Lower leg skin (tissue), 3 donors: ENCODE data around the gene EML5.

Experiments used
- CTCF ChIP-seq, 3 donors: fragments of 450-650 bp; IDR thresholded peaks; one replicate each; pipeline ENCODE4 v1.5.1; 2016; ENCODE audit warnings: antibody characterized with exemption in 3 of 3, mild to moderate bottlenecking in 3 of 3, moderate library complexity in 2 of 3
- POLR2A ChIP-seq, 2 donors: fragments of 450-650 bp; IDR thresholded peaks; one replicate each; pipeline ENCODE4 v1.6.1; 2016 to 2017; ENCODE audit warnings: antibody characterized with exemption in 2 of 2, mild to moderate bottlenecking in 1 of 2, moderate library complexity in 1 of 2

GRCh38 chr14:88612981-88613380, 179.8 kb downstream of the EML5 start:
- no peak for TF ChIP-seq CTCF (IDR thresholded peaks at IDR 0.05)
- TF ChIP-seq POLR2A (IDR thresholded peaks at IDR 0.05): no peak
